ENCODE data around the gene SKP2. TPM values are rescaled to one million over a fixed set of nuclear protein-coding genes. Genes with fewer than 3 reads are reported as not detected.

SKP2 gene
- total and polyA plus RNA-seq, 2 donors (not counting 3 experiments of a cell fraction or from before 2014, with no cell fraction given): 12.5 to 40.9 TPM

GRCh38 chr5:36180556-36181350, 28.8 kb downstream of the SKP2 start:
- dilution Hi-C loops (cut with MboI; ENCODE audit: extremely low pct_ligation_motif_present, low sequenced_read_pairs) (no loop called here), intact Hi-C loops (cut with micrococcal nuclease) (no loop called here)
- no TSS peak for BruUV-seq (replicated peaks)
- no peak for FAIRE-seq
- no peak overlapping the region for H3K4me2 ChIP-seq (ENCODE audit: insufficient read depth, low read length)
- TF ChIP-seq EZH2 (IDR thresholded peaks at IDR 0.05; ENCODE audit: borderline replicate concordance, low read depth, low read length, severe bottlenecking) (no peak), POLR2A (IDR thresholded peaks at IDR 0.05; ENCODE audit: low read depth, low read length) (no peak), CTCF (IDR thresholded peaks at IDR 0.05; ENCODE audit: extremely low read depth in 1 of 2, insufficient read depth in 1 of 2, low read depth in 1 of 2, low read length in 2 of 2) (no peak), MAX (IDR thresholded peaks at IDR 0.05; ENCODE audit: insufficient read depth, insufficient read length) (no peak), FOS (IDR thresholded peaks at IDR 0.05; ENCODE audit: borderline replicate concordance, insufficient read depth, low read length) (no peak), MYC (IDR thresholded peaks at IDR 0.05; ENCODE audit: low read depth, low read length) (no peak), POLR2AphosphoS5 (IDR thresholded peaks at IDR 0.05; ENCODE audit: insufficient read depth, low read depth, low read length) (no peak), JUN (IDR thresholded peaks at IDR 0.05; ENCODE audit: borderline replicate concordance, insufficient read depth, insufficient read length, low read depth) (no peak), GATA2 (IDR thresholded peaks at IDR 0.05; ENCODE audit: insufficient read depth, insufficient read length, low read depth, low read length) (no peak)
- POLR2A ChIA-PET: no interaction called here
- H3K9me1 ChIP-seq (replicated peaks; ENCODE audit: control insufficient read depth, extremely low read depth, insufficient read depth, low read length): no peaks in the 10 kb centered on the region
- no peak overlapping the region for H3K9ac ChIP-seq (replicated peaks; ENCODE audit: extremely low read depth, insufficient read depth, low read length)
- peaks cover 0 to 10% of the 10 kb centered on the region in 2 experiments for H3K36me3 ChIP-seq (ENCODE audit: control insufficient read depth in 2 of 2, extremely low read depth in 1 of 2, insufficient read depth in 2 of 2, low read length in 2 of 2)
- H3K27ac ChIP-seq (ENCODE audit: insufficient read depth, low read depth, low read length): no peak overlapping the region
- H3K9me3 ChIP-seq (replicated peaks; ENCODE audit: control insufficient read depth, insufficient read depth, low read length): no peaks in the 10 kb centered on the region
- DNase-seq (ENCODE audit: low read depth, low spot score): no peak
- no peak overlapping the region for H3K4me3 ChIP-seq (replicated peaks in 1 of 3; ENCODE audit: insufficient read depth in 1 of 3, low read depth in 1 of 3, low read length in 3 of 3)
- no peaks in the 10 kb centered on the region for H3K27me3 ChIP-seq (ENCODE audit: control insufficient read depth in 2 of 2, insufficient read depth in 2 of 2, low read length in 2 of 2)
- no peak overlapping the region for H2AFZ ChIP-seq (ENCODE audit: low read depth, low read length)
- CTCF ChIA-PET: no interaction called here
- no peaks in the 10 kb centered on the region for H4K20me1 ChIP-seq (replicated peaks; ENCODE audit: control insufficient read depth, extremely low read depth, insufficient read depth, low read length)
- no peaks in the 10 kb centered on the region for H3K79me2 ChIP-seq (ENCODE audit: control insufficient read depth, insufficient read depth, low read length)
- no peaks in the 10 kb centered on the region for H3K4me1 ChIP-seq (ENCODE audit: control insufficient read depth, extremely low read depth, insufficient read depth, low read length)

Data from endothelial cell of umbilical vein (primary cell).